HepG2 (cell line): ENCODE data around the gene FABP1. TPM values are rescaled to one million over a fixed set of nuclear protein-coding genes. Genes with fewer than 3 reads are reported as not detected.

ENCODE experiments used
- ATF1 ChIP-seq: IDR thresholded peaks from 2 replicates; pipeline ENCODE4 v1.6.1; 2016; ENCODE audit warnings: mild to moderate bottlenecking, control low read depth
- E2F2 ChIP-seq: sonication (generic); formaldehyde crosslinking; IDR thresholded peaks from 2 replicates; pipeline ENCODE4 v1.4.0; 2020; ENCODE audit warnings: missing genetic modification reagents, borderline replicate concordance
- ETS1 ChIP-seq: sonication (generic); formaldehyde crosslinking; IDR thresholded peaks from 2 replicates; pipeline ENCODE4 v1.4.0; 2020; ENCODE audit warnings: missing genetic modification reagents
- FOXO1 ChIP-seq: sonication (generic); formaldehyde crosslinking; IDR thresholded peaks from 2 replicates; pipeline ENCODE4 v1.4.0; 2020; ENCODE audit warnings: missing genetic modification reagents
- HNRNPH1 ChIP-seq: fragments of 200-400 bp; formaldehyde crosslinking; optimal IDR thresholded peaks from 2 replicates; pipeline ENCODE3; 2017; ENCODE audit warnings: mild to moderate bottlenecking, low read depth, low read length
- NFAT5 ChIP-seq: sonication (generic); formaldehyde crosslinking; IDR thresholded peaks from 2 replicates; pipeline ENCODE4 v1.4.0; 2020; ENCODE audit warnings: missing genetic modification reagents
- NPAS2 ChIP-seq: sonication (generic); formaldehyde crosslinking; IDR thresholded peaks from 2 replicates; pipeline ENCODE4 v1.8.0; 2022; ENCODE audit warnings: mild to moderate bottlenecking, missing genetic modification reagents, borderline replicate concordance
- RBM39 ChIP-seq: fragments of 200-400 bp; formaldehyde crosslinking; IDR thresholded peaks from one replicate; pipeline ENCODE4 v1.6.1; 2018; ENCODE audit warnings: antibody characterized with exemption, mild to moderate bottlenecking, low read depth, low read length; ENCODE audit not compliant: poor library complexity, severe bottlenecking
- REXO4 ChIP-seq: sonication (generic); formaldehyde crosslinking; IDR thresholded peaks from 2 replicates; pipeline ENCODE4 v1.8.0; 2022; ENCODE audit warnings: missing genetic modification reagents, mild to moderate bottlenecking, borderline replicate concordance
- SIN3A ChIP-seq: IDR thresholded peaks from 2 replicates; pipeline ENCODE4 v1.6.1; 2011; ENCODE audit warnings: low read depth, mild to moderate bottlenecking, control low read depth, low read length, borderline replicate concordance
- SNAI1 ChIP-seq: sonication (generic); formaldehyde crosslinking; IDR thresholded peaks from 2 replicates; pipeline ENCODE4 v1.5.0; 2020; ENCODE audit warnings: mild to moderate bottlenecking, missing genetic modification reagents, borderline replicate concordance
- THAP11 ChIP-seq: IDR thresholded peaks from 2 replicates; pipeline ENCODE4 v1.6.1; 2016; ENCODE audit warnings: missing biosample characterization, missing genetic modification reagents
- ZFP90 ChIP-seq: sonication (generic); formaldehyde crosslinking; IDR thresholded peaks from 2 replicates; pipeline ENCODE4 v1.8.0; 2022; ENCODE audit warnings: missing genetic modification reagents, mild to moderate bottlenecking, inconsistent platforms, borderline replicate concordance
- ZFP91 ChIP-seq: sonication (generic); formaldehyde crosslinking; IDR thresholded peaks from 2 replicates; pipeline ENCODE4 v1.9.0; 2022; ENCODE audit warnings: missing genetic modification reagents, mild to moderate bottlenecking, borderline replicate concordance
- ZNF12 ChIP-seq: sonication (generic); formaldehyde crosslinking; IDR thresholded peaks from 2 replicates; pipeline ENCODE4 v1.5.0; 2020; ENCODE audit warnings: missing genetic modification reagents
- ZNF619 ChIP-seq: sonication (generic); formaldehyde crosslinking; IDR thresholded peaks from 2 replicates; pipeline ENCODE4 v1.4.0; 2020; ENCODE audit warnings: mild to moderate bottlenecking, missing genetic modification reagents
- ZNF713 ChIP-seq: sonication (generic); formaldehyde crosslinking; IDR thresholded peaks from 2 replicates; pipeline ENCODE4 v1.4.0; 2020; ENCODE audit warnings: mild to moderate bottlenecking, missing genetic modification reagents
- polyA plus RNA-seq, 8 experiments: library from polyadenylated mRNA; depleted of rRNA in 3 of 8; stranded (reverse) in 7 of 8; unstranded in 1 of 8; fragments of >200 nt; fragmentation: Illumina TruSeq in 4 of 8; extraction: Trizol in 4 of 8; gene quantifications; 2 replicates each; pipeline versions ENCODE4 v1.2.1 to v1.2.3, GENCODE V29; 2011 to 2016; ENCODE audit warnings: low read depth in 4 of 8, missing spikeins in 1 of 8, mixed read lengths in 1 of 8; ENCODE audit not compliant: insufficient read depth in 1 of 8
- total RNA-seq, 5 experiments: library from RNA; depleted of rRNA; stranded (reverse); fragments of >200 nt; fragmentation: Illumina TruSeq; extraction: Trizol; gene quantifications; 2 replicates each; pipeline ENCODE4 v1.2.3, GENCODE V29; 2016; ENCODE audit warnings: low read depth in 1 of 5

The FABP1 gene
- total and polyA plus RNA-seq, 2 of the 13 experiments (the other 11 are each of a cell fraction or from before 2014, with no cell fraction given): 644 to 1,608 TPM

- 0 out of 2 replicates have a peak, but pooled peaks have one; percentile 59 for TF ChIP-seq NFAT5
- peak; percentile 61; the same call in 1 of the 2 replicates for TF ChIP-seq ZFP91 (CRISPR knock-in tag)
- TF ChIP-seq FOXO1: no peak
- TF ChIP-seq ZNF619 (CRISPR knock-in tag): no peak
- TF ChIP-seq SNAI1 (CRISPR knock-in tag): no peak
- peak; percentile 40 for TF ChIP-seq RBM39
- TF ChIP-seq REXO4 (CRISPR knock-in tag): no peak; the same call in 1 of the 2 replicates
- TF ChIP-seq NPAS2: no peak
- TF ChIP-seq ETS1 (CRISPR knock-in tag): no peak
- no peak for TF ChIP-seq ATF1 (CRISPR knock-in tag)
- 0 out of 2 replicates have a peak, but pooled peaks have one; percentile 8 for TF ChIP-seq THAP11 (CRISPR knock-in tag)
- no peak for TF ChIP-seq E2F2 (CRISPR knock-in tag)
- peak; percentile 78 for TF ChIP-seq SIN3A
- peak; percentile 53 for TF ChIP-seq HNRNPH1
- no peak for TF ChIP-seq ZNF713 (CRISPR knock-in tag)
- TF ChIP-seq ZNF12 (CRISPR knock-in tag): no peak
- peak; percentile 70; the same call in 1 of the 2 replicates for TF ChIP-seq ZFP90 (CRISPR knock-in tag)
Observed at GRCh38 chr2:88122141-88122884, 5.5 kb downstream of the FABP1 start (continued).
